CD8-positive, alpha-beta memory T cell (primary cell): ENCODE data around the gene BCL11A. TPM values are rescaled to one million over a fixed set of nuclear protein-coding genes. Genes with fewer than 3 reads are reported as not detected.

Experiments
- CTCF ChIA-PET: fragments of 350-600 bp; sonication (Branson Sonifier 250); formaldehyde crosslinking; loops from one replicate; lab custom pipeline; 2021; ENCODE audit warnings: antibody characterized with exemption; lab: Charles Lee
- POLR2A ChIA-PET: fragments of 350-600 bp; sonication (Branson Sonifier 250); formaldehyde crosslinking; loops from one replicate; lab custom pipeline; 2021; ENCODE audit warnings: antibody characterized with exemption; lab: Charles Lee
- DNase-seq, 5 donors: peaks; one replicate each; pipeline versions ENCODE4 v3.0.0 to v3.0.0-alpha.2; 2020 to 2022; ENCODE audit warnings: mixed read lengths in 1 of 5
- H3K27ac ChIP-seq: one replicate; pipeline ENCODE4 v1.7.0; 2013; ENCODE audit warnings: low read depth, mild to moderate bottlenecking, low read length, moderate library complexity
- H3K27me3 ChIP-seq: 2 replicates; pipeline ENCODE4 v1.7.0; 2013; ENCODE audit warnings: low read length, mild to moderate bottlenecking; ENCODE audit not compliant: insufficient read depth, poor library complexity, severe bottlenecking
- H3K36me3 ChIP-seq: 2 replicates; pipeline ENCODE4 v1.7.0; 2013; ENCODE audit warnings: mild to moderate bottlenecking, low read length, moderate library complexity; ENCODE audit not compliant: insufficient read depth
- H3K4me1 ChIP-seq: 2 replicates; pipeline ENCODE4 v1.7.0; 2013; ENCODE audit warnings: mild to moderate bottlenecking, low read length, moderate library complexity; ENCODE audit not compliant: insufficient read depth
- H3K4me3 ChIP-seq: 2 replicates; pipeline ENCODE4 v1.7.0; 2013; ENCODE audit warnings: mild to moderate bottlenecking, low read length
- H3K9me3 ChIP-seq: 2 replicates; pipeline ENCODE4 v1.7.0; 2013; ENCODE audit warnings: mild to moderate bottlenecking, low read length
- H3K27ac Mint-ChIP-seq, 8 donors: one replicate each; pipeline ENCODE4 v1.8.0; 2020 to 2021; ENCODE audit warnings: mixed read lengths in 8 of 8, mild to moderate bottlenecking in 6 of 8, inconsistent platforms in 3 of 8, moderate library complexity in 3 of 8
- H3K27me3 Mint-ChIP-seq, 2 donors: one replicate each; pipeline ENCODE4 v1.8.0; 2020 to 2021; ENCODE audit warnings: mixed read lengths in 2 of 2, mild to moderate bottlenecking in 1 of 2, moderate library complexity in 1 of 2
- H3K36me3 Mint-ChIP-seq, 3 donors: one replicate each; pipeline ENCODE4 v1.8.0; 2020 to 2021; ENCODE audit warnings: mixed read lengths in 3 of 3, inconsistent platforms in 1 of 3, mild to moderate bottlenecking in 1 of 3
- H3K4me1 Mint-ChIP-seq, 3 donors: one replicate each; pipeline ENCODE4 v1.8.0; 2020 to 2021; ENCODE audit warnings: mixed read lengths in 3 of 3, inconsistent platforms in 1 of 3, mild to moderate bottlenecking in 1 of 3
- H3K4me3 Mint-ChIP-seq, 7 donors: one replicate each; pipeline ENCODE4 v1.8.0; 2020 to 2021; ENCODE audit warnings: mixed read lengths in 7 of 7, mild to moderate bottlenecking in 6 of 7, moderate library complexity in 4 of 7, inconsistent platforms in 2 of 7
- H3K9me3 Mint-ChIP-seq, 5 donors: one replicate each; pipeline ENCODE4 v1.8.0; 2020 to 2022; ENCODE audit warnings: mixed read lengths in 5 of 5, mild to moderate bottlenecking in 3 of 5, moderate library complexity in 2 of 5, inconsistent platforms in 1 of 5
- polyA plus RNA-seq: library from polyadenylated mRNA; unstranded; fragments of 300-500 nt; fragmentation: Illumina TruSeq; gene quantifications from one replicate; pipeline ENCODE4 v1.2.3, GENCODE V29; 2021
- total RNA-seq, 2 experiments: library from RNA; stranded (reverse); gene quantifications; one replicate each; pipeline ENCODE4 v1.2.3, GENCODE V29; 2021

BCL11A gene
- total and polyA plus RNA-seq, 3 experiments from 2014 or later = 0.07 to 0.15 TPM; not detected in 1

GRCh38 chr2:60480089-60480773, 73.2 kb downstream of the BCL11A start:
- Mint-ChIP-seq H3K27me3 (peaks cover 6 to 37% of the 10 kb centered on the region in 2 donors), H3K4me1 (no peaks in the 10 kb centered on the region), H3K4me3 (no peak overlapping the region), H3K27ac (no peak overlapping the region), H3K9me3 (no peaks in the 10 kb centered on the region), H3K36me3 (no peaks in the 10 kb centered on the region)
- DNase-seq = no peak
- H3K9me3 ChIP-seq = no peaks in the 10 kb centered on the region
- ChIA-PET POLR2A (no interaction called here), CTCF (no interaction called here)
- no peaks in the 10 kb centered on the region for H3K27me3 ChIP-seq
- H3K27ac ChIP-seq = no peak overlapping the region
- H3K4me1 ChIP-seq = no peaks in the 10 kb centered on the region
- no peak overlapping the region for H3K4me3 ChIP-seq
- no peaks in the 10 kb centered on the region for H3K36me3 ChIP-seq

GRCh38 chr2:60479226-60480088, 74.0 kb downstream of the BCL11A start:
- no peak for DNase-seq
- Mint-ChIP-seq H3K4me3 (no peak overlapping the region), H3K36me3 (no peaks in the 10 kb centered on the region), H3K27ac (peak overlapping the region in 1 of 8 donors; percentile 78), H3K9me3 (no peaks in the 10 kb centered on the region), H3K4me1 (no peaks in the 10 kb centered on the region), H3K27me3 (peaks cover 8 to 39% of the 10 kb centered on the region in 2 donors)
- Histone ChIP-seq H3K4me3 (no peak overlapping the region), H3K9me3 (no peaks in the 10 kb centered on the region), H3K4me1 (no peaks in the 10 kb centered on the region), H3K36me3 (no peaks in the 10 kb centered on the region), H3K27me3 (no peaks in the 10 kb centered on the region), H3K27ac (no peak overlapping the region)
- ChIA-PET CTCF (no interaction called here), POLR2A (no interaction called here)

DNA sequence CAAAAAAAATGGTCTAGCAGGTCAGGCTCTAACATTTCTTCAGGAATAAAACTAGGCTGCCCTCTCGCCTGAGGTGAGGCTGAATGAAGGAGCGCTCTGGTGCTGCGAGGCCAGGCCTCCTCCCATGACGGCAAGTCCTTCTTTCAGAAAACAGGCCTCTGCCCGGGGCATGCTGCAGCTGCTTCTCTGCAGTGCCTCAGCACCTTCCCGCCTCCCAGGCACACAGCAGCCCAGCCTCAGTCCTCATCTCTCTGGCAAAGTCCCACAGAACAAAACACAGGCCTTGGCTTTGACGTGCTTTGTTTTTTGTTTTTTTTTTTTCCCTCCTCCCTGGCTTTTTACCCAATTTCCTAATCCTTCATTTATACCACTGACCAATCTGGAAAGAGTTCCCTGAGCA, 74.8 kb downstream of the BCL11A start:
- Histone ChIP-seq H3K9me3 (no peaks in the 10 kb centered on the region), H3K27me3 (no peaks in the 10 kb centered on the region), H3K36me3 (no peaks in the 10 kb centered on the region), H3K4me3 (no peak overlapping the region), H3K4me1 (no peaks in the 10 kb centered on the region), H3K27ac (no peak overlapping the region)
- no peaks in the 10 kb centered on the region for H3K4me1 Mint-ChIP-seq
- no peak for DNase-seq
- ChIA-PET CTCF (no interaction called here), POLR2A (no interaction called here)
- peaks cover 8 to 36% of the 10 kb centered on the region in 2 donors for H3K27me3 Mint-ChIP-seq
- H3K27ac Mint-ChIP-seq = no peak overlapping the region
- H3K4me3 Mint-ChIP-seq = no peak overlapping the region
- no peaks in the 10 kb centered on the region for H3K36me3 Mint-ChIP-seq
- no peaks in the 10 kb centered on the region for H3K9me3 Mint-ChIP-seq

GRCh38 chr2:60476206-60476954, 77.1 kb downstream of the BCL11A start:
- DNase-seq = no peak
- Histone ChIP-seq H3K36me3 (no peaks in the 10 kb centered on the region), H3K27ac (no peak overlapping the region), H3K9me3 (no peaks in the 10 kb centered on the region), H3K4me1 (no peaks in the 10 kb centered on the region), H3K27me3 (no peaks in the 10 kb centered on the region), H3K4me3 (no peak overlapping the region)
- H3K27ac Mint-ChIP-seq = no peak overlapping the region
- ChIA-PET POLR2A (no interaction called here), CTCF (no interaction called here)
- no peak overlapping the region for H3K4me3 Mint-ChIP-seq
- H3K27me3 Mint-ChIP-seq = peaks cover 7 to 16% of the 10 kb centered on the region in 2 donors
- H3K9me3 Mint-ChIP-seq = no peaks in the 10 kb centered on the region
- no peaks in the 10 kb centered on the region for H3K36me3 Mint-ChIP-seq
- no peaks in the 10 kb centered on the region for H3K4me1 Mint-ChIP-seq

DNA sequence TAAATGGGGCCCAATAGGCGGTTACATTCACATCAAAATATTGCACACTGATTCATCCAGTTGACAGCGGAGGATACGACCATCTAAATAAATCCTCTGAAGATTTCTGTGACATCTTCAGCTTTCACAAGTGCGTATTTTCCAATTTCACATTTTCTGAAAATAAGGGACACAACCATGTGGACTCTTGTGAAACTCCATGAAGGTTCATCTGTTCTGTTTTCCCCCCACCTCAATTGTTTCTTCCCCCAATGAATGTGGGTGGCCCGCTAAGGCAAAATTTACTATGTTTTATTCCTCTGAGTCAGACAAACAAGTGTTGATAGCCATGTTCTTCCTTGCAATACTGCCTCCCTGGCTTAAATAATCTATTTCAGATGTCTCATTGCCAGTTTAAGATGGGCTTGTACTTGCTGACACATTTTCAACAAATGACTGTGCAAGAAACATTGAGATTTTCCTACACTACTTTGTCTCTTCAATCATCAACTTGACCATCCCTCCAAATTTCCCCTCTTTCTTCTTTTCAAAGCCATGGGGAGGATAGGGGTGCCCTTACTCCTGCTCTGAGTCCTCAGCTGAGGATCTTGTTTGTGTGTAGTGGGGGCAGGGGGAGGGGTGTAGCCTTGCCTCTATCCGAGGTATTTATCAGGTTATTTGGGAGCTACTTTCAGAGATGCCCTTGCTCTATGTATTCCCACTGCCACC, 78.2 kb downstream of the BCL11A start:
- POLR2A ChIA-PET = no interaction called here
- Mint-ChIP-seq H3K9me3 (no peaks in the 10 kb centered on the region), H3K4me3 (no peak overlapping the region), H3K36me3 (no peaks in the 10 kb centered on the region), H3K27ac (no peak overlapping the region), H3K4me1 (no peaks in the 10 kb centered on the region), H3K27me3 (peaks cover 7 to 14% of the 10 kb centered on the region in 2 donors)
- no peaks in the 10 kb centered on the region for H3K4me1 ChIP-seq
- H3K27ac ChIP-seq = no peak overlapping the region
- no peak overlapping the region for H3K4me3 ChIP-seq
- no peaks in the 10 kb centered on the region for H3K36me3 ChIP-seq
- CTCF ChIA-PET = no interaction called here
- no peaks in the 10 kb centered on the region for H3K27me3 ChIP-seq
- no peaks in the 10 kb centered on the region for H3K9me3 ChIP-seq
- no peak for DNase-seq

DNA sequence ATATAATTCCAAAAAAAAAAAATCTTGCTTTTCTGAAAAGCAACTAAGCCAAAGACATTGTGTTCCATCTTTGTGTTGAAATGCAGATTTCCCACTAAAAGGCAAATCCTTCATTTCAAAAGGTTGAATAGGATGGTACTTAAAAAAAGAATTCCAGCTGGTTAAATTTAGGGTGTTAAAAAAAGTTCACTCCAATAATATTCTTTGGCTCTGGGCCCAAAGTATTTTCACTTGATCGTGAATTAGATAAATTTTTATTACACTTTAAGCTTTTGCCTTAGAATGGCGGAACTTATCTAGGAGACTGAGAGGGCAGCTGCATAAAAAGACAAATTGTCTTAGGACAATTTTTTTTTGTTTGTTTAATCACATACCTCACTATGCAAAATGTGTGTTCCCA, 79.2 kb downstream of the BCL11A start:
- Mint-ChIP-seq H3K9me3 (no peaks in the 10 kb centered on the region), H3K4me3 (no peak overlapping the region), H3K27me3 (peaks cover 7 to 14% of the 10 kb centered on the region in 2 donors), H3K27ac (no peak overlapping the region), H3K36me3 (no peaks in the 10 kb centered on the region), H3K4me1 (no peaks in the 10 kb centered on the region)
- DNase-seq = no peak
- H3K9me3 ChIP-seq = no peaks in the 10 kb centered on the region
- no peak overlapping the region for H3K27ac ChIP-seq
- H3K4me1 ChIP-seq = no peaks in the 10 kb centered on the region
- H3K36me3 ChIP-seq = no peaks in the 10 kb centered on the region
- POLR2A ChIA-PET = no interaction called here
- CTCF ChIA-PET = no interaction called here
- no peak overlapping the region for H3K4me3 ChIP-seq
- H3K27me3 ChIP-seq = no peaks in the 10 kb centered on the region

DNA sequence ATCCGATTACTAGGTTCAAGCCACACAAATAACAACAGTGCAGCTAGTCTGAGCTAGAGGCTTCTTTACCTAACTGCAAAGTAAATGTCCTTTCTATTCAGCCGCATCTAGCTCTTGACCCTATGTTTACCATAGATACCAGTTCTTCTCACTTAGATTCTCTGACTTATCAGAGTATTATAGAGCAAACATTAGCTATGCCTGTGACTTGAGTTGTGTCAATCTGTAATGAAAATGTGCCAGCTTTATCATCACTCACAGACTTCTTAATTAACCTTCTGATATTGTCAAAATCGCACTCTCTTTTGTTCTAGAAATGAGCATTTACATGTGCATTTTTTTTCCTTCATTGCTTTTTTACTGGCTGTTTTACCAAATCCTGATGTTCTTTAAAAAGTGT, 79.9 kb downstream of the BCL11A start:
- CTCF ChIA-PET = no interaction called here
- Mint-ChIP-seq H3K27me3 (peaks cover 7 to 10% of the 10 kb centered on the region in 2 donors), H3K4me1 (no peaks in the 10 kb centered on the region), H3K4me3 (no peak overlapping the region), H3K36me3 (no peaks in the 10 kb centered on the region), H3K27ac (no peak overlapping the region), H3K9me3 (no peaks in the 10 kb centered on the region)
- DNase-seq = no peak
- H3K9me3 ChIP-seq = no peaks in the 10 kb centered on the region
- H3K4me1 ChIP-seq = no peaks in the 10 kb centered on the region
- POLR2A ChIA-PET = no interaction called here
- H3K27me3 ChIP-seq = no peaks in the 10 kb centered on the region
- H3K4me3 ChIP-seq = no peak overlapping the region
- H3K36me3 ChIP-seq = no peaks in the 10 kb centered on the region
- no peak overlapping the region for H3K27ac ChIP-seq
